OCI-LY7 (cell line): ENCODE measurements around the gene TMEM250. TPM values are rescaled to one million over a fixed set of nuclear protein-coding genes. Genes with fewer than 3 reads are reported as not detected.
A peak's percentile ranks its signal among the peaks of the same experiment; 100 is the strongest.
"Not testable (repeated sequence)": the region's sequence is repeated elsewhere in the genome, so short reads cannot be mapped to it uniquely, and the experiment has no call there.

Experiments used
- BruUV-seq: library from RNA; stranded (reverse); fragments of 400-500 nt; replicated peaks from 2 replicates; lab custom pipeline; 2021; lab: Mats Ljungman, UMichigan
- CTCF ChIA-PET: fragments of 300-600 bp; sonication (Branson Sonifier 250); formaldehyde crosslinking; loops from one replicate; lab custom pipeline; 2022; ENCODE audit warnings: antibody characterized with exemption; ENCODE audit not compliant: unreplicated experiment; lab: Charles Lee
- POLR2A ChIA-PET: fragments of 300-600 bp; sonication (Branson Sonifier 250); formaldehyde crosslinking; loops from one replicate; lab custom pipeline; 2022; ENCODE audit warnings: antibody characterized with exemption; lab: Charles Lee
- DNase-seq: peaks from one replicate; pipeline ENCODE4 v3.0.0-alpha.2; 2015; ENCODE audit warnings: low spot score
- H2AFZ ChIP-seq: fragments of 200-600 bp; sonication (generic), shearing (Covaris generic); 2 replicates; pipeline ENCODE4 v1.6.1; 2014; ENCODE audit warnings: mild to moderate bottlenecking, antibody characterized with exemption, low read length, moderate library complexity
- H3K27ac ChIP-seq: fragments of 200-600 bp; sonication (generic); 2 replicates; pipeline ENCODE4 v1.5.1; 2014; ENCODE audit warnings: mixed run types, low read depth, mild to moderate bottlenecking, moderate library complexity, low read length, inconsistent platforms; ENCODE audit not compliant: poor library complexity, severe bottlenecking
- H3K36me3 ChIP-seq: fragments of 200-600 bp; sonication (generic); 2 replicates; pipeline ENCODE4 v1.6.1; 2014; ENCODE audit warnings: mild to moderate bottlenecking, antibody characterized with exemption, low read length, moderate library complexity, mixed read lengths; ENCODE audit not compliant: insufficient read depth
- H3K4me1 ChIP-seq: fragments of 200-600 bp; sonication (generic); 2 replicates; pipeline ENCODE4 v1.5.1; 2014; ENCODE audit warnings: mild to moderate bottlenecking, low read length; ENCODE audit not compliant: insufficient read depth, poor library complexity, severe bottlenecking
- H3K4me2 ChIP-seq: fragments of 200-600 bp; sonication (generic); 2 replicates; pipeline ENCODE4 v1.6.1; 2014; ENCODE audit warnings: mild to moderate bottlenecking, low read length
- H3K4me3 ChIP-seq: fragments of 200-600 bp; sonication (generic); 2 replicates; pipeline ENCODE4 v1.5.1; 2014; ENCODE audit warnings: mild to moderate bottlenecking, low read depth, low read length; ENCODE audit not compliant: poor library complexity, severe bottlenecking
- H3K79me2 ChIP-seq: fragments of 200-600 bp; sonication (generic); 2 replicates; pipeline ENCODE4 v1.6.1; 2016; ENCODE audit warnings: low read depth, mild to moderate bottlenecking, low read length, moderate library complexity, mixed read lengths; ENCODE audit not compliant: insufficient read depth
- H3K9me2 ChIP-seq: fragments of 200-600 bp; sonication (generic); 2 replicates; pipeline ENCODE4 v1.6.1; 2016; ENCODE audit warnings: mild to moderate bottlenecking, low read length, mixed read lengths; ENCODE audit not compliant: insufficient read depth
- H3K9me3 ChIP-seq: fragments of 200-600 bp; sonication (generic); 2 replicates; pipeline ENCODE4 v1.6.1; 2014; ENCODE audit warnings: mild to moderate bottlenecking, mixed run types, low read length, mixed read lengths
- H4K20me1 ChIP-seq: fragments of 200-600 bp; sonication (generic); 2 replicates; pipeline ENCODE4 v1.6.1; 2014; ENCODE audit warnings: mild to moderate bottlenecking, antibody characterized with exemption, low read length, moderate library complexity, mixed read lengths; ENCODE audit not compliant: insufficient read depth
- EZH2phosphoT487 ChIP-seq: fragments of 200-600 bp; sonication (generic); IDR thresholded peaks from 2 replicates; pipeline ENCODE4 v1.6.1; 2018; ENCODE audit warnings: low read depth, borderline replicate concordance, mild to moderate bottlenecking, mixed run types, antibody characterized with exemption, low read length, moderate library complexity, mixed read lengths
- intact Hi-C: fragments of 100-400 bp; cut with micrococcal nuclease; formaldehyde crosslinking; loops from one replicate; pipeline ENCODE4 v1.10.0; 2022; ENCODE audit not compliant: unreplicated experiment
- total RNA-seq, 2 experiments: library from RNA; depleted of rRNA in 1 of 2; stranded (reverse); fragments of >200 nt in 1 of 2; shearing (Covaris generic) in 1 of 2; gene quantifications; 2 replicates each; pipeline ENCODE4 v1.2.3, GENCODE V29; 2014 to 2022
- TF ChIP-seq, protein P1 (sequence below): fragments of 200-600 bp; sonication (generic); conservative IDR thresholded peaks from 2 replicates; pipeline ENCODE4 v1.5.1; 2014; ENCODE audit warnings: mild to moderate bottlenecking, antibody characterized with exemption, low read length, moderate library complexity, mixed read lengths

TMEM250 gene
- total RNA-seq, 2 experiments from 2014 or later = 51.0 to 53.8 TPM

DNA sequence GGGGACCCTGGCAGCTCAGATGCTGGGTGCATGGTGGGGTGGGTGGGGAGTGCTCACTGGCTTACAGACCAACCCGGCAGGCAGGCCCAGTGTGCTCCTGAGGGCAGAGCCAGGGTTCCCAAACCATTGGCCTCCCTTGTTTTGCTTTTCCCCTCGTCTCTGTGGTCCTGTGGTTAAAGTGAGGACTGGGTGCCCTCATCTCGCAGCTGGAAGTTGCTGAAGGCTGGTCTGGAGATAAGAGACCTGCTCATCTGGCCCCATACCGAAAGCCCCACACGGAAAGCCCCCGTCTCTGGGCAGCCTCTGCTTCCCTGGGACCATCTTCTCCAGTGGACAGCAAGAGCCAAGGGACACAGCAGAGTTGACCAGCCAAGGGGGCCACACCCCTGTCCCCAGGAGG, 13.8 kb downstream of the TMEM250 start:
- H3K9me3 ChIP-seq = no peaks in the 10 kb centered on the region
- H3K4me2 ChIP-seq = no peak overlapping the region
- H3K4me3 ChIP-seq = no peak overlapping the region
- H3K9me2 ChIP-seq = no peaks in the 10 kb centered on the region
- peaks cover 36% of the 10 kb centered on the region for H3K4me1 ChIP-seq
- H2AFZ ChIP-seq = no peak overlapping the region
- no TSS peak for BruUV-seq
- no peak overlapping the region for H3K27ac ChIP-seq
- no peaks in the 10 kb centered on the region for H3K36me3 ChIP-seq
- no peaks in the 10 kb centered on the region for H4K20me1 ChIP-seq
- ChIA-PET CTCF (no interaction called here), POLR2A (no interaction called here)
- intact Hi-C loops = no loop called here
- no peak for DNase-seq
- H3K79me2 ChIP-seq = no peaks in the 10 kb centered on the region
- TF ChIP-seq EZH2phosphoT487 = no peak
- TF ChIP-seq, protein P1, sequence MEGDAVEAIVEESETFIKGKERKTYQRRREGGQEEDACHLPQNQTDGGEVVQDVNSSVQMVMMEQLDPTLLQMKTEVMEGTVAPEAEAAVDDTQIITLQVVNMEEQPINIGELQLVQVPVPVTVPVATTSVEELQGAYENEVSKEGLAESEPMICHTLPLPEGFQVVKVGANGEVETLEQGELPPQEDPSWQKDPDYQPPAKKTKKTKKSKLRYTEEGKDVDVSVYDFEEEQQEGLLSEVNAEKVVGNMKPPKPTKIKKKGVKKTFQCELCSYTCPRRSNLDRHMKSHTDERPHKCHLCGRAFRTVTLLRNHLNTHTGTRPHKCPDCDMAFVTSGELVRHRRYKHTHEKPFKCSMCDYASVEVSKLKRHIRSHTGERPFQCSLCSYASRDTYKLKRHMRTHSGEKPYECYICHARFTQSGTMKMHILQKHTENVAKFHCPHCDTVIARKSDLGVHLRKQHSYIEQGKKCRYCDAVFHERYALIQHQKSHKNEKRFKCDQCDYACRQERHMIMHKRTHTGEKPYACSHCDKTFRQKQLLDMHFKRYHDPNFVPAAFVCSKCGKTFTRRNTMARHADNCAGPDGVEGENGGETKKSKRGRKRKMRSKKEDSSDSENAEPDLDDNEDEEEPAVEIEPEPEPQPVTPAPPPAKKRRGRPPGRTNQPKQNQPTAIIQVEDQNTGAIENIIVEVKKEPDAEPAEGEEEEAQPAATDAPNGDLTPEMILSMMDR = no peak

DNA sequence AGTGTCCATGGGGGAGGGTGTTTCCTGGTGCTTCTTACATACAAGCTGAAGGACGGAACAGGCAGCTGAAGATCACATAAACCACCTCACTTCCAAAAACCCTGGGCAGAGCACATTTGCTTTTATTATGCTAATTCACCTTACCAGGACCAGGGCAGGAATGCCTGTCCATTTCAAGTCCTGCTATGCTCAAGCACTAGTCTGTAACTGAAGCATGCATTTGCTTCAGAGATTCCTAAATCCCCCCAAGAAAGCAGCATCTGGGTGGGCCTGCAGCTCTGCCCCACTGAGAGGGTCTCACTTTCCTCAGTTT, 14.2 kb downstream of the TMEM250 start:
- TF ChIP-seq EZH2phosphoT487 = no peak
- TF ChIP-seq, protein P1 = no peak
- no peak overlapping the region for H3K4me2 ChIP-seq
- peaks cover 31% of the 10 kb centered on the region for H3K4me1 ChIP-seq
- intact Hi-C loops = no loop called here
- CTCF ChIA-PET = no interaction called here
- DNase-seq = no peak
- H3K27ac ChIP-seq = no peak overlapping the region
- H3K79me2 ChIP-seq = no peaks in the 10 kb centered on the region
- H3K9me2 ChIP-seq = no peaks in the 10 kb centered on the region
- H3K9me3 ChIP-seq = no peaks in the 10 kb centered on the region
- H3K36me3 ChIP-seq = no peaks in the 10 kb centered on the region
- no peak overlapping the region for H3K4me3 ChIP-seq
- POLR2A ChIA-PET = interaction anchor here (0.7 kb wide), 1 partner anchor 10 kb away, joined by 5 read pairs; no protein-coding TSS in a partner anchor
- H2AFZ ChIP-seq = no peak overlapping the region
- no peaks in the 10 kb centered on the region for H4K20me1 ChIP-seq
- no TSS peak for BruUV-seq

DNA sequence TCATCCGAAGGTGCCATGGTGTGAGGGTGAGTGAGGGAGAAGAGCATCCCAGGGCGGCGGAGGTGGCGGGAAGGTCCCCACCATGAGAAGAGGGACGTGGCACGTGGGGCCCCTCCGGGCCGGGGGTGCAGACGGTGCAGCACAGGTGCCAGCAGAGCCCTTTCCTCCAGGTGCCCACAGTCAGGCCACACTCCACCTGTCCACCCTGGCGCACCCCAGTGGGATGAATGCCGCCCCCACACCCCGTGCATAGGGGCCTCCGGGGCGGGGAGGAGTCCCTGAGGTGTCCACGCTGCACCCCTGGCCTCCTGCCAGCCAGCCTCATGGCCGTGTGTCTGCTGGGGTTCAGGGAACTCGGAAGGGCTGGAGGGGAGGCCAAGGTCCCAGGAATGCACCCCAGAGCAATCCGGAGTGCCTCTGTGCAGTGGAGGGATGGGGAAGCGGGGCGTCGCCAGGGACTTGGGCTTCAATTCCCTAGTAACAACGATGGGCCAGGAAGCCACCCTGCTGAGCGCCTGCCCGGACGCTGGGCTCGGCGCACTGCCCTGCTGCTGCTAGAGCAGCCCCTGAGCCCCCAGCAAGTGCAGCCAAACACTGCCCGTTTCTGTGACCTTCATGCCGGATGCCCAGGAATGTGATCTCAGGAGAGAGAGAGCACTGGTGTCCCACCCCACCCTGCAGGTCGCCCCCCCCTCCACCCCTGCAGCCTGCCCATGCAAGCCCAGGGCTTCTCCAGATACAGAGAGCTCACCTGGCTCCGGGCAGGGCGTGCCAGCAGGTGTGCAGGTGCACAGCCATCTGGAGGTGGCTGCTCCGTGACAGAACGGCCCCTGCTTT, 14.8 kb downstream of the TMEM250 start:
- peaks cover 31% of the 10 kb centered on the region for H3K4me1 ChIP-seq
- POLR2A ChIA-PET = interaction anchor here (0.7 kb wide), 1 partner anchor 9 kb away, joined by 5 read pairs; no protein-coding TSS in a partner anchor
- no TSS peak for BruUV-seq
- no peaks in the 10 kb centered on the region for H3K9me3 ChIP-seq
- intact Hi-C loops = no loop called here
- H3K79me2 ChIP-seq = no peaks in the 10 kb centered on the region
- no peak overlapping the region for H3K4me2 ChIP-seq
- no peaks in the 10 kb centered on the region for H4K20me1 ChIP-seq
- H3K9me2 ChIP-seq = no peaks in the 10 kb centered on the region
- no peak overlapping the region for H2AFZ ChIP-seq
- CTCF ChIA-PET = no interaction called here
- no peaks in the 10 kb centered on the region for H3K36me3 ChIP-seq
- TF ChIP-seq, protein P1 = no peak
- TF ChIP-seq EZH2phosphoT487 = no peak
- no peak overlapping the region for H3K4me3 ChIP-seq
- peak; percentile 31 for DNase-seq
- no peak overlapping the region for H3K27ac ChIP-seq

DNA sequence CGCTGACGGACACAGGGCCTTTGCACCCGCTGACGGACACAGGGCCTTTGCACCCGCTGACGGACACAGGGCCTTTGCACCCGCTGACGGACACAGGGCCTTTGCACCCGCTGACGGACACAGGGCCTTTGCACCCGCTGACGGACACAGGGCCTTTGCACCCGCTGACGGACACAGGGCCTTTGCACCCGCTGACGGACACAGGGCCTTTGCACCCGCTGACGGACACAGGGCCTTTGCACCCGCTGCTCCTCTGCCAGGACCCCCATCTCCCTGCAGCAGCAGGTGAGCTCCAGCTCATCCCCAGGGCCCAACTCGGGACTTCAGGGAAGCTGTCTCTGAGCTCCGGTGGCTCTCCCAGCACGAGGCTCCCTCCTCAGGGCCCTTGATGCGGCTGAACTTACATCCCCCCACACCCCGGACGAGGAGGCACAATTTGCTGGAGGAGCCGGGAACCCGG, 17.0 kb downstream of the TMEM250 start:
- H3K79me2 ChIP-seq, BruUV-seq, H2AFZ ChIP-seq, H3K9me2 ChIP-seq, H4K20me1 ChIP-seq, intact Hi-C loops, DNase-seq, H3K4me2 ChIP-seq, H3K4me3 ChIP-seq, H3K9me3 ChIP-seq, H3K27ac ChIP-seq, POLR2A ChIA-PET, H3K36me3 ChIP-seq: not testable (repeated sequence)
- peaks cover 21% of the 10 kb centered on the region for H3K4me1 ChIP-seq
- CTCF ChIA-PET = interaction anchor here (0.5 kb wide), 1 partner anchor 39 kb away, joined by 3 read pairs; no protein-coding TSS in a partner anchor
